Measurements from ENCODE around the gene LMLN.
"Not testable (repeated sequence)": the region's sequence is repeated elsewhere in the genome, so short reads cannot be mapped to it uniquely, and the experiment has no call there.

Gene LMLN

DNA sequence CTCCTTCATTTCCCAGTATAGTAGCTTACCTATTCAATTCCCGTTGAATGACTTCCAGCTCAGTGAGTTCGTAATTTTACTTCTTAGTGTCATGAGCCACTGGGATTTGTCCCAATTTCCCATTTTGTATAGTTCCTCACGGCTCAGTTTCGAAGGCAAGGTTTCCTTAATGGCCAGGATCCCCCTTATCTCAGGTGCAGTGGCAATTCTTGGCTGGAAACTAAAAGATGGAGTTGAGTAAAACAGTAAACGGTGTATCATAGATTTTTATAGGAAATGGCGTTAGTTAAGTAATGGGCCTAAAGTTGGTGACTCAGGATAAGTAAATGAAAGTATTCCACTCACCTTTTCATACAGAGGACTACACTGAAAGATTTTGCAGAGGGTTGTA is 522 bp upstream of the LMLN start:
- TF ChIP-seq, protein P1, sequence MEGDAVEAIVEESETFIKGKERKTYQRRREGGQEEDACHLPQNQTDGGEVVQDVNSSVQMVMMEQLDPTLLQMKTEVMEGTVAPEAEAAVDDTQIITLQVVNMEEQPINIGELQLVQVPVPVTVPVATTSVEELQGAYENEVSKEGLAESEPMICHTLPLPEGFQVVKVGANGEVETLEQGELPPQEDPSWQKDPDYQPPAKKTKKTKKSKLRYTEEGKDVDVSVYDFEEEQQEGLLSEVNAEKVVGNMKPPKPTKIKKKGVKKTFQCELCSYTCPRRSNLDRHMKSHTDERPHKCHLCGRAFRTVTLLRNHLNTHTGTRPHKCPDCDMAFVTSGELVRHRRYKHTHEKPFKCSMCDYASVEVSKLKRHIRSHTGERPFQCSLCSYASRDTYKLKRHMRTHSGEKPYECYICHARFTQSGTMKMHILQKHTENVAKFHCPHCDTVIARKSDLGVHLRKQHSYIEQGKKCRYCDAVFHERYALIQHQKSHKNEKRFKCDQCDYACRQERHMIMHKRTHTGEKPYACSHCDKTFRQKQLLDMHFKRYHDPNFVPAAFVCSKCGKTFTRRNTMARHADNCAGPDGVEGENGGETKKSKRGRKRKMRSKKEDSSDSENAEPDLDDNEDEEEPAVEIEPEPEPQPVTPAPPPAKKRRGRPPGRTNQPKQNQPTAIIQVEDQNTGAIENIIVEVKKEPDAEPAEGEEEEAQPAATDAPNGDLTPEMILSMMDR (IDR thresholded peaks at IDR 0.05; ENCODE audit: low read depth, low read length, missing control alignments), result no peak
- peak overlapping the region; percentile 69 for H3K4me3 ChIP-seq (ENCODE audit: low read depth, low read length)
- DNase-seq (ENCODE audit: low read depth), result no peak

DNA sequence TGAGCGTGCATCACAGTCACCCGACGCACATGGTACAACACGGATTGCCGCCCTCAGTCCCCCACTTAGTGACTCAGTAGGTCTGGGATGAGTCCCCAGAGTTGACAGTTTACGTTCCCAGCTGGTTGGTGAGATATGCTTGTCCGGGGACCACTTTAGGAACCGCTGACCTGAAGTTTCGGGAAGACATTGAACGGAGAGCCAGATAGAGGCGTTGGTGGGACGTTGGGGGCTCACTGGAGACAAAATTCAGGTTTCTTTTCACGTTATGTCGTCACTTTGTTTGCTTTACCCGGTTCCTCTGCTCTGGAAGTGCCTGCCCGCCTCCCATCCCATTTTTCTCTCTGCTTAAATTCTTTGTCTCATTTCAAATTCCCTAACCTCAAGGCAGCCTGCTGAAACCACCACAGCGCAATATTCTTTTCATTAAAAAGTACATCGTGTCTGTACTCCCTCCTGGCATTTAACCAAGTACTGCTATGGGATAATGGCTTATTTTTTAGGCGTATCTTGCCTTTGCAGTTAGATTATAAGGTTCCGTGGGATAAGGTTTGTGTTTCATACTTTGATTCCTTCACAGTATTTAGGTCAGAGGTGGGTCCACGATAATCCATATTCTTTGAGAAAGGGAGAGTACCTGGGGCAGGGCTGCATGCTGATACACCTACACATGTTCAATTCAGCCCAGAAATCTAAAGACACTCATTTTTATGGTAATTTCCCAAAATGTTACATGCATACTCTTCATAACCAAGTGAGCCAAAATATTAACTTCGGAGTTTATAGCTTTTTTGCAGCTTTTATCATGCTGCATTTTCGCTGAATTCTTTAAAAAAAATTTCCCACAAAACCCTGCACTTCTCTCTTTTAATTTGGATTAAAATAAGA is 921 bp downstream of the LMLN start:
- DNase-seq (ENCODE audit: low read depth), result no peak
- TF ChIP-seq, protein P1 (IDR thresholded peaks at IDR 0.05; ENCODE audit: low read depth, low read length, missing control alignments), result no peak
- peak overlapping the region; percentile 69 for H3K4me3 ChIP-seq (ENCODE audit: low read depth, low read length)

DNA sequence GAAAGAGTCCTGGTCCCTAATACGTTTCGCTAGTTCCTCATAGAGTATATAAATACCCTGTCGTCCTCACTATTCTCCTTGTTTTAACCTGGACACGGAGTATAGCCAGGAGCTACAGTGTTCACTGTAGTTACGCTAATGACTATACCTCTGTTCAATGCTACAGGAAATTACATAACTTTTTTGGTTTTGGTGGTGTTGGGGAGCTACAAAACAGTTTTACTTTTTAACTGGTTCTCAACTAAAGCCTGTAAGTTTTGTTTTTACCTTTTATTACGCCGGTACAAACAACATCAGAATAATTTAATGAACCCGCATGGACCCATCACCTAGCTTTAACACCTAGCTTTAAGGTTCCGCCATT is 1.5 kb downstream of the LMLN start:
- no peak for DNase-seq (ENCODE audit: low read depth)
- H3K4me3 ChIP-seq (ENCODE audit: low read depth, low read length), result no peak overlapping the region
- TF ChIP-seq, protein P1 (IDR thresholded peaks at IDR 0.05; ENCODE audit: low read depth, low read length, missing control alignments), result no peak

DNA sequence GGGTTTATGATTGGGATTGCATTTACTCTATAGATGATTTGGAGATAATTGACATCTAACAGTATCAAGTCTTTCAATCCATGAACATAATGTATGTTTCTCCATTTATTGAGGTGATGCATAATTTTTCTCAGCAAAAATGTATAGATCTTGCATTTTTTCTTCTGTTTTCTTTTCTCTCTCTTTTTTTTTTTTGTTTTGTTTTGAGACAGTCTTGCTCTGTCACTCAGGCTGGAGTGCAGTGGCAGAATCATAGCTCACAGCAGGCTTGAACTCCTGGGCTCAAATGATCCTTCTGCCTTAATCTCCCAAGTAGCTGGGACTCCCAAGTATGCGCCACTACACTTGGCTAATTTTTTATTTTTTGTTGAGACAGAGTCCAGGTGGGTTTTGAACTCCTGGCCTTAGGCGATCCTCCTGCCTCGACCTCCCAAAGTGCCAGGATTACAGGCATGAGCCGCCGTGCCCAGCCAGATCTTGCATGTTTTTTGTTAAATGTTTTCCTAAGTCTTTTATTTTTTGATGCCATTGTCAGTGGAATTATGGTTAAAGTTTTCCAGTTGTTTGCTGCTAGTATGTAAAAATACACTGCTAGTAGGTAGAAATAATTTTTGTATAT is 3.1 kb downstream of the LMLN start:
- no peak overlapping the region for H3K4me3 ChIP-seq (ENCODE audit: low read depth, low read length)
- no peak for DNase-seq (ENCODE audit: low read depth)
- TF ChIP-seq, protein P1 (IDR thresholded peaks at IDR 0.05; ENCODE audit: low read depth, low read length, missing control alignments), result no peak

DNA sequence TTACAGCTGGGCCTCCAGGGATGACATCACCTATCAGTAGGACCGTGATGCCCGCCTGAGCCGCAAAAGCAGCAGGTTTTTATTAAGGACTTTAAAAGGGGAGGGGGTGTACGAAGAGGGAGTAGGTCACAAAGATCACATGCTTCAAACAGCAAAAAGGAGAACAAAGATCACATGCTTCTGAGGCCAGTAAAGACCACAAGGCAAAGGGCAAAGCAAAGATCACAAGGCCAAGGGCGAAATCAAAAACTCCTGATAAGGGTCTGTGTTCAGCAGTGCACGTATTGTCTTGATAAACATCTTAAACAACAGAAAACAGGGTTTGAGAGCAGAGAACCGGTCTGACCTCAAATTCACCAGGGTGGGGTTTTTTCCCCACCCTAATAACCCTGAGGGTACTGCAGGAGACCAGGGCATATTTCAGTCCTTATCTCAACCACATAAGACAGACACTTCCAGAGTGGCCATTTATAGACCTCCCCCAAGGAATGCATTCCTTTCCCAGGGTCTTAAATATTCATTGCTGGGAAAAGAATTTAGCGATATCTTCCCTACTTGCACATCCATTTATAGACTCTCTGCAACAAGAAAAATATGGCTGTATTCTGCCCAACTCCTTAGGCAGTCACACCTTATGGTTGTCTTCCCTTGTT is 7.4 kb downstream of the LMLN start:
- not testable (repeated sequence) for DNase-seq (ENCODE audit: low read depth); H3K4me3 ChIP-seq (ENCODE audit: low read depth, low read length)

DNA sequence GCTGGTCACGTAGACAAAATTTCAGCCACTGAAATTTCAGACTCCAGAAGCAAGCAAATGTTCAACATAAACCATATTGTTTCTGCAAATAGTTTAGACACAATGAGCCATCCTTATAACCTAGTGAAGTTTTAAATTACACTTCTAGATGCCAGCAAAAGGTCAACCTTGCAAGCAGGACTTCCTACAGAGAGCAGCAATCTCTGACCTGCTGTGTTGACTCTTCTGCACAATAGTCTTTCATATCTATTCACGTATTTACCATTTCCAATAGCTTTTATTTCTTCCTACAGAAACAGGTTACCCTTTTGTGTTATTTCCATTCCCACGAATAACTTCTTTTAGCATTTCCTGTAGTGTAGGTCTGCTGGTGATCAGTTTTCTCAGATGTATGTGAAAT is 10.6 kb downstream of the LMLN start:
- H3K4me3 ChIP-seq (ENCODE audit: low read depth, low read length), result no peak overlapping the region
- DNase-seq (ENCODE audit: low read depth), result no peak
- TF ChIP-seq, protein P1 (IDR thresholded peaks at IDR 0.05; ENCODE audit: low read depth, low read length, missing control alignments), result no peak

DNA sequence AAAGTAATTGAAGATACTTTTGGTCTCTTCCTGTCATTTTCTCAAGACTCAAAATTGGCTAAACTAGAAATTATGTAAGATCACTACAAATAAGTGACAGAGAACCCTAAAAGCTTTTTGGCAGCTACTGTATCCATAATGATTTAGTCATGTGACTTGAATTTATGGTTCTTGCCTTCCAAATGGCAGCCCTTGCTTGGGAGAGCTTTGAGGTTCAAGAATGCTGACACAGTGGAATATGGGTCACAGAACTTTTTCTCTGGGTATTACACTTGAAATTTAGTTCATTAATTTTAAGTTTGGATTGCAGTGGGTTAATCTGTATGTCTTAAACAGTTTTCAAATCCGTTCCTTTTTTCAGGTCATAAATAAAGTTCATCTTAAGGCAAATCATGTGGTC is 14.0 kb downstream of the LMLN start:
- TF ChIP-seq, protein P1 (IDR thresholded peaks at IDR 0.05; ENCODE audit: low read depth, low read length, missing control alignments), result no peak
- H3K4me3 ChIP-seq (ENCODE audit: low read depth, low read length), result no peak overlapping the region
- DNase-seq (ENCODE audit: low read depth), result no peak

Measured in GM12864 (cell line).